Stimulated activated CD4-positive, alpha-beta T cell treated with anti-CD3 and anti-CD28 coated beads, TNF-alpha, amount 100 ng/mL, for 48 hours (primary cell): ENCODE data around the gene GLIS1.
A peak's percentile ranks its signal among the peaks of the same experiment; 100 is the strongest.

Experiments used
- DNase-seq, 3 donors: peaks; one replicate each; pipeline ENCODE4 v3.0.0-alpha.2; 2020; ENCODE audit warnings: low read depth in 3 of 3

The GLIS1 gene

DNA sequence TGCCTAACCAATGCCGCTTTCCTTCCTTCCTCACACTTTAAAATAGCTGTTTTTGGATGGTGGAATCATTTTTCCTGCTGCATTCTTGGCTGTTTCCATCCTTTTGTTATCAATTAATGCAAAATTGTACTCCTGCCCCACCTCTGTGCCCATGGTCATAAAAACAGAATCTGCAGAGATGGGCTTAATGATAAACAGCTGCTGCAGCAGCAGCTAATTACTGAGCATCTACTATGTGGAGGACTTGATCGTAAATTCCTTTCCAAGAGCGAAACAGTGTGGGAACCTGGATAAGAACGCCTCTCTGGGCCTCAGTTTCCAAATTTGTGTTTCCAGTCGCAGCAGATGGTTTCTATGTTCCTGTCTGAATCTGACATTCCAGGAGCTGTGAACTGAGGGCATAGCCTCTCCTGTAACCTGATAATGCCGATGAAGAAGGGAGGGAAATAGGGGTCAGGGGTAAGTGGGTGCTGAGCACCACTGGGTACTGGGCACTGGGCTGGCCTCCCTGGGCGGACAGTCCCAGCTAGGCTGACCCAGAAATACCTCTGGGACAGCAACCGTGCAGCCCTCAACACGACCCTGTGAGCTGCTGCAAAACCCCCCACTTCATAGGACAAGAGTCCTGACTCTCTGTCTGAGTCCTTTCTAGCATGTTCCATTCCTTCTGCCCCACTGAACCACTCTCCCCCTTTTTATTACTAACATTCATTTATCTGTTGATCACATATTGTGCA is 158.1 kb downstream of the GLIS1 start:
- no peak for DNase-seq

DNA sequence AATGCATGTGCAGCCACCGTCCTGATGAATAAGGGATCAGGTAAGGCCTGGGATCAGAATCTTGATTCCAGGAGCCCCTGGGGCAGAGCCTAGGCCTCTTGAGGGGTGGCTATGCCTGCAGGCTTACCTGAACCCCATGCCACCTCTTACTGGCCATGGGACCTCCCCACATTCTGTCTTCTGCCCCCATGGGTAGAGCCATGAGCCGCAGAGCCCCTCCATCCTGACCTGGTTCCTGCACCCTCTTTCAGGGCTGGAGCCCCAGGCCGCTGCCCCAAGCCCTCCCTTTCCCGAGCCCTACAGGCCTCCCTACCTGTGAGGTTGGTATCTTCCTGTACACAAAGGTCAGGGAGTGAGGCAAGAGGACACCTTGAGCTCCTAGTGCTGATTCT is 159.0 kb downstream of the GLIS1 start:
- no peak for DNase-seq

DNA sequence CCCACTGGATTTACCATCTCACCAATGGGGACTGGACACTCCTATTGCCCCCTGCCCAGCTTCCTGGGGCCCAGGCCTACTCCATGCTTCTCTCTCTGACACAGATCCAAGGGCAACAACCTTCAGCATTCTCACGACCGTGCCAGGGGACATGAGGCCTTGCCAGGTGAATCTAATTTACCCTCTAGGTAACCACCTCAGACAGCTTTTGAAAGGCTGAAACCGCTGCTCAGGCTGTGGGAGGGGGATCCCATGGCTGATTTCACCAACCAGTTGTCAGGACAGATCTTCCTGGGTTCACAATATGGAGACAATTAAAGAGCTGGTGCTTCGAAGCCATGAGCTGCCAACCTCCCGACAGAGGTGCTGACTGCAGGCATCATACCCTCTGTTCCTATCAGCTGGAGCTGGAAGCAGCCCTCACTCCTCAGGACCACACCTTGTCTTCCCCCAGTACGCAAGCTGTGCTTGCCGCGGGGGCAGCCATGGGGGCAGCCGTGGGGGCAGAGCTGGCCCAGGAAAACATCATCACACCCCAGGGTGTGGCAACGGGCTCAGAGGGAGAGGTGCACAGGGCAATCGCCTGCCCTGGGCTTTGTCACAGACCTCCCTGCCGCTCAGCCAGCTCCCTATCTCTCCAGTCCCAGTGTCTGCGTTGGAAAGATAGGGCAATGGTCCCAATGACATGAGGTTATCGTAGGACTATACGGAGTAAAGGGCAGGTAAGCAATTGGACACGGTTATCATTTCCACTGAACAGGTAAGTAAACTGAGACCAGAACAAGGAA is 159.5 kb downstream of the GLIS1 start:
- DNase-seq: no peak

DNA sequence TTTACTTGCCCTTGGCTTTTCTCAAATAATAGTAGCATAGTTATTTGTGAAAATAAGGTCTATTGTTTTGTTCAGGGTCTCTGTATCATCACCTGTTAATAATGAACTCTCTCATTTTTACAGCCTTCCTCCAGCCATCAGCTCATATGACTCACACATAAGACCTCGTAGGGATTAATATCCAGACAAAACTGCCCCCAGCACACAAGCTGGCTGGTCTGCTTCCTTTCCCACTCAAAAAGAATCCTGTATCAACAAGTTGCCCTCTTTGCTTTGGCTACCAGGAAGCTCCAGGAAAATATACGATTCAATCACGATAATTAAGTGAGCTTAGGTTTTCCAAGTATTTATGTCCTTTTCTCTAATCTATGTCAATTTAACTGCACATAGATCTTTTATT is 160.6 kb downstream of the GLIS1 start:
- no peak for DNase-seq

DNA sequence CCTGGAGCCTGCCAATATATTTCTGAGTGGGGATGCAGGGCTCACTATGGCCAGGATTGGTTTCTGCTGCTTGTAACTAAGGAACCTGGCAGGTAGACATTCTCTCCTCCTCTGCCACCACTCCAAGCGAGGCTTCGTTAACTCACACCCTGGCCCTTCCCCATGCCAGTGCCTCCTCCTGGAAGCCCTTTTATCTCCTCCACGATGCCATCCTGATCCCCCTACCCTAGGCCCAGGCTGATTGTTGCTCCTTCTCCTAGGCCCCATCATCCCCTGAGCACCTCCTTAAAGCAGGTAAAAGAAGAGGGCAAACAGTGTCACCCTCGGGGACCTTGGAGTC is 161.2 kb downstream of the GLIS1 start:
- no peak for DNase-seq

DNA sequence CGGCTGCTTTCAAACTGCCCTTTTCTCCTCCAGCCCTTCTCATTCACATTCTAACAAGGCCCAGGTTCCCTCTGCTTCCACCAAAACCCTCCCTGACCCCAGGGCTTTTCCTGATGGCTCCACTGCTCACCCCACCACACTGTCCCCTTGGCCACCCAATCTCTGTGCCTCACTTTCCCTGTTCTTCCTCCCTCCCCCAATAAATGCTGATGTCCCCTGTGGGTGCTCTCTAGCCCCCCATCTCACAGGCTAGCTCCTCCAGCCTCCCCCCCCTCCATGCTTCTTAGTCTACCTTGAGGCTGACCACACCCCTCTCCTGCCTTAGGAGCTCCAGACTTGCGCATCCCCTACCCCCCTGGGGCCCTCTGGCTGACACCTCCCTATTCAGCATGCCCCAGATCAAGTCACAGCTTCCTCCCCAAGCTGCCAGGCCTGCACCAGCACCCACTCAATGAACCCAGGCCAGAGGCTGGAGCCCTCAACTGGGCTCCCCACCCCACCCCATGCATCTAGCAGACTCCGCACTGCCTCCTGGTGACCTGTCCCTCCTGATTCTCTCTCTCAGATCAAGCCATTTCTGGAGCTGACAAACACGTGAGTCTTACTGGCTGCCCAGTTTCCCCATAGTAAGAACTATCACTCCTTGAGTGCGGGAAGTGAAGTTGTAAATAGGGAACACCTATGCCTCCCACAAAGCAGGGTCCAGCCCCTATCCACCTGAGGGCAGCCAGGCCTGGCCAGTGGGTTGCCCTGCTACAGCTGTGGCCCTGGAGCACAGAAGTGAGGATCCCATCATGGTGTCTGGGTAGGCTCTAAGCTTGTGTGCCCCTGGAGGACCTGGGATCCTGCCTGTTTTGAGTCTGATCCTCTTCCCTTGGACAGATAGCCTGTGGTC is 161.9 kb downstream of the GLIS1 start:
- DNase-seq: no peak

DNA sequence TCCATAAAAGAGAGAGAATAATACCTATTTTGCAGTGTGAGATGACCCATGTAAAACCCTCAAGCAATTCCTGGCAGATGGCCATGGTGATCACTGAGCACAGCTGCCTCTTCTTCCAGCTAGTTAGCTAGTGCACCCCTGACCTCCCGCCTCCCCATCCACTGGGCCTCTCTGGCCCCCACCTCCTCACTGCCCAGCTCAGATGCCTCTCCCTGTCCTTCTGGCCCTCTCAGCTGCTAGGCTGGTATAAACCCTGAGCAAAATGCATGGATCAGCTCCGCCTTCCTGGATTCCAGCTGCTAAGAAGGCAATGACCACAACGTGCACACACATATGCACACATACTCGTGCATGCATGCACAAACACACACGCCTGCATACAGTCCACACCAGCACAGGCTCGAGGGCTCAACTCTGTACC is 162.6 kb downstream of the GLIS1 start:
- no peak for DNase-seq

DNA sequence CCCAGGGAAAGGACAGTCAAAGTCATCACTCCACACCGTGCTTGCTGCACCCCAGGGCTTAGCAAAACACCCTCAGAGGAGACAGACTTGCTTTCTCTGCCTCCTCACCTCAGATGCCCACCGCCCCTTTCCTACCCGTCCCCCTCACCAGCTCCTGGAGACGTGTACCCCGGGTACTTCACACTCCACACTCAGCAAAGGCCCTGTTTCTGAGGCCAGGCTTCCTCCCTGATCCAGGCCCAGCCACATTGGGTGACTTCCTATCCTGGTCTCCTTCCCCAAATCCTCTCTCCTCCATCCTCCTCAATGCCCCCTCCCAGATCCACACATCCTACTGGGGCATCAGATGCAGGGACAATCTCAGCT is 163.0 kb downstream of the GLIS1 start:
- DNase-seq: no peak

DNA sequence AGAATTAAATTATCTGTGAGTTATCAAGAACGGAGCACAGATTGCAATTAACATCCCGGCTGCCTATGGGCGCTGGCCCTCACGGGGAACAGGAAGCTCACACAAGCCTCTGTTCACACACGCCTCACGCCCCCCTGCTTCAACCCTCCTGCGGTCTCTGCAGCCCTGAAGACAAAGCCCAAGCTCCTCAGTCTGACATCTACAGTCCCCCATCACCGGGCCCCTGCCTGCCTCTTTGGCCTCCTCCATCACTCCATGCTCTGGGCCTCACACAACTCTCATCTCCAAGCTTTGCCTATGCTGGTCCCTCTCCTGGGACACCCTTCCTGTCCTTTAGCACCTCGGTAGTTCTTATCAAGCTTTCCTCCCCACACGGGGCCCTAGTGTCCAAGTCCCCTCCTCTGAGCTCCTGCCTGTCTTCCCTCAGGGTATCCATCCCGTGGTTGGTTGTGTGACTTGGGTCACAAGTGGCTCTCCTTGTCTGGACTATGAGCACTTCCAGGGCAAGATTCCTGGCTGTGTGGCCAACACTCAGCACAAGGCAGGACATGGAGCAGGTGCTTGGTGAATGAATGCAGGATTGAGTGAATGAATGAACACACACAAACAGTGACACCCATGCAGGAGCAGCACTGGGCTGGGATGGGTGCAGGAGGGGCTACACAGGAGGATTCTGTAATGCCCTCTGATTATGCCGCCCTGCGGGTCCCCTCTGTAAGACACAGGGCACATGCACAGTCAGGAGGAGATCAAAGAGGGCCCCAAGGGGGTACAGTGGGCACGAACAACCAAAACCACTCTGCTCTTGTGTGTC is 163.6 kb downstream of the GLIS1 start:
- no peak for DNase-seq

DNA sequence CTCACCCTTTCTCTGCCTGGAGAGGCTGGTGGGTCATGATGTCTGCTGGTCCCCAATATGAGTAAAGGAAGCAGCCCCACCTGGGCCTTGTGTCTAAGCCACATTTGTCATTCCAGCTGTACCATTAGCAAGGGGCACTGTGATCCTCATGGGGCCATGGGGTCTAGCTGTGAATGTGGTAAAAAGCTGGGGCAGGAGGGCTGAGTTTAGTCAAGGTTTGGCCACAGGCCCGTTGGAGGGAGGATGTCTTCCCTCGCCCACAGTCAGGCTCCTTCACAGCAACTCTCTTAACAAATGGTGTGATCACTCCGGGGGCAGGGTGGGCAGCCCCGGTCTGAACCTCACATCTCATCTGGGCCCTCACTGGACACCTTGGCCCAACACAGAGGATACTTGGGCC is 164.3 kb downstream of the GLIS1 start:
- no peak for DNase-seq

DNA sequence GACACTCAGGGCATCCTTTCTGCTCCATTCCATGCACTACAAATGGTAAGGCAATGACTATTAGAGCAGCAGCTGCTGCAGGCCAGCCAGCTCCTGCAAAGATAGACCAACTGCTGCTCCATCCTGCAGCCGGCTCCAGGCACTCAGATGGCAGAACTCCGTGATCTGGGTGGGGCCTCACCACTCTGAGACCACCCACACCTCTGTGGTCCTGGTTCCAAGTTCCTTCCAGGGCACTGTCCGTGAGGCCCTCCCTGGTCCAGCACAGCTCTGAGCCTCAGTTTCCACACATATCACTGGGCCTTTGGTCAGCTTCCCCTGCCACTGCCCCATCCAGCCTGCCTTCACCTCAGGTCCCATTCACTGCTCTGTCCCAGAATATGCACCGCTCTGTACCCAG is 165.0 kb downstream of the GLIS1 start:
- no peak for DNase-seq

DNA sequence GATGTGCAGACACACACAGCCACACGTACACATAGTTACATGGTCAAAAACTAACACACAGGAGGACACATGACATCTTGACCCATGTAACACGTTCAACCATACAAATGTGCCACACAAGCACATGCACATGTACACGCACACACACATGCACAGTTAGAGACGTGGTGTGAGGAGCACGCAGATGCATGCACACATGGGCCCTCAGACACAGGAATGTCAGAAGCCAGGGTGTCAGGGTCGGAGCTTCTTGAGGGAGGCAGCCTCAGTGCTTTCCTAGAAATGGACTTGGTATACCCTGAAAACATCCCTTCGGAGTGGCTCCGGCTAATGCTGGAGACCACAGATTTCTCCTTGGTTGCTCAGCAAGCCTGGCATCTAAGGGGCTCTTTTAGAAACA is 165.4 kb downstream of the GLIS1 start:
- DNase-seq: no peak

DNA sequence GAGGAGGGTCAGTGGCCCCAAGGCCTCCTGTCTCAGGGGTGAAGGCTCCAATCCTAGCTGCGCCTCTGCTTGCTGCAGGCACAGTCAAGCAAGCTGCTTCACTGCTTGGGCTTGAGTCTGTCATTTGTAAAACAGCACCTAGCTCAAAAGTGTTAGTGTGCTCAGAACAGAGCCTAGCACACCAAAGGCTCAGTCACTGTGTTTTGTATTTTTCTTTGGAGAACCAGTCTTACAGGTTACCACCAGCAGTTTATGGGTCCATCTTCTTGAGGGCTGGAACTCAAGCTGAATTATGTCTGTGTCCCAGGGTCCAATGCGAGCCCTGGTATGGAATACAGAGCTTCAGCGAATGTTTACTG is 166.2 kb downstream of the GLIS1 start:
- DNase-seq: no peak

DNA sequence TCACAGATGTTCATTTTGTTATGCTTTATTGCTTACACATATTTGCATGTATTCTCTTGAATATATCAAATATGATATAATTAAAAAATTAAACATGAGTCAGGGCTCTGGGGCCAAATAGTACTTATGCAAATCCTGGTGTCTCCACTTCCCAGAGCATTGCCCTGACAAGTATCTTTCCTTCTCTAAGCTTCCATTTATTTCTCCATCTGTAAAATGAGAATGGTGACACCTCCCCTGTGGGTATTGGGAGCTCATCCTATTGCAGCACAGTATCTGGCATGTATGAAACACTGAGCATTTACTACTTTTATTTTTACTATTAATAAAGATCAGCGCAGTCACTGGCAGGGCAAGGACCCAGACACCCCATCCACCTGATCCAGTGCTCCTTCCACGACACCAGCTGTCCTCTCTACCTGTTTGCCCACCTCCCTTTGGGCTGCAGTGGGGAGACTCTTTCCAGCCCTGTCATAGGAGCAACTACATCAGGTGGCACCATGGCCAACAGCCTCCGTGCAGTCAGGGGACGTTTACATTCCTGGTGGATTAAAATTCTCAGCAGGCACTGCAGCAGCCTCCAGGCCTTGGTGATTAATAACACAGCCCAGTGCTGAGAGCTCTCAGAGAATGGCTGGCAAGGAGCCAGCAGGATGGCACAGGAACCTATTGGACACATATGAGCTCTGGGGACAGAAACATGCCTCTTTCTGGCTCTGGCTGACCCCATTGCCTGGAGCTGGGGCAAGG is 166.7 kb downstream of the GLIS1 start:
- DNase-seq: no peak

DNA sequence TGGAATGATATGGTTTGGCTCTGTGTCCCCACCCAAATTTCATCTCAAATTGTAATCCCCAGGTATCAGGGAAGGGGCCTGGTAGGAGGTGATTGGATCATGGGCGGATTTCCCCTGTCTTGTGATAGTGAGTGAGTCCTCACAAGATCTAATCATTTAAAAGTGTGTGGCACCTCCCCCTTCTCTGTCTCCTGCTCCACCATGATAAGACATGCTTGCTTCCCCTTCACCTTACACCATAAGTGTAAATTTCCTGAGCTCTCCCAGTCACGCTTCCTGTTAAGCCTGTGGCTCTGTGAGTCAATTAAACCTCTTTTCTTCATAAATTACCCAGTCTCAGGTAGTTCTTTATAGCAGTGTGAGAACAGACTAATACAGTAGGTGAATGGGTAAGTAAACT is 170.4 kb downstream of the GLIS1 start:
- no peak for DNase-seq

DNA sequence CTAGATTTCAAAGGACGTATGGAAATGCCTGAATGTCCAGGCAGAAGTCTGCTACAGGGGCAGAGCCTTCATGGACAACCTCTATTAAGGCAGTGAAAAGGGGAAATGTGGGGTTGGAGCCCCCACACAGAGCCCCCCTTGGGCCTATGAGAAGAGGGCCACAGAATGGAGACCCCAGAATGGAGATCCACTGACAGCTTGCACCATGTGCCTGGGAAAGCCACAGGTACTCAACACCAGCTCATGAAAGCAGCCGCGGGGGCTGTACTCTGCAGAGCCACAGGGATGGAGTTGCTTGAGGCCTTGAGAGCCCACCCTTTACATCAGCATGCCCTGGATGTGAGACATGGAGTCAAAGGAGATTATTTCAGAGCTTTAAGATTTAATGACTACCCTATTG is 171.1 kb downstream of the GLIS1 start:
- no peak for DNase-seq

DNA sequence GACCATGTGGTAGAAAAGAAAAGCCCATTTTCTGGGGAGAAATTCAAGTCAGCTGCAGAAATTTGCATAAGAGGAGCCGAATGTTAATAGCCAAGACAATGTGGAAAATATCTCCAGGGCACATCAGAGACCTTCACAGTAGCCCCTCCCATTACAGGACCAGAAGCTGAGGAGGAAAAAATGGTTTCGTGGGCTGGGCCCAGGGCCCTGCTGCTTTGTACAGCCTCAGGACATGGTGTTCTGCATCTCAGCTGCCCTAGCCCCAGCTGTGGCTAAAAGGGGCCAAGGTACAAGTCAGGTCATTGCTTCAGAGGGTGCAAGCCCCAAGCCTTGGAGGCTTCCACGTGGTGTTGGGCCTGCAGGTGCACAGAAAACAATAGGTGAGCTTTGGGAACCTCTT is 171.5 kb downstream of the GLIS1 start:
- DNase-seq: no peak

DNA sequence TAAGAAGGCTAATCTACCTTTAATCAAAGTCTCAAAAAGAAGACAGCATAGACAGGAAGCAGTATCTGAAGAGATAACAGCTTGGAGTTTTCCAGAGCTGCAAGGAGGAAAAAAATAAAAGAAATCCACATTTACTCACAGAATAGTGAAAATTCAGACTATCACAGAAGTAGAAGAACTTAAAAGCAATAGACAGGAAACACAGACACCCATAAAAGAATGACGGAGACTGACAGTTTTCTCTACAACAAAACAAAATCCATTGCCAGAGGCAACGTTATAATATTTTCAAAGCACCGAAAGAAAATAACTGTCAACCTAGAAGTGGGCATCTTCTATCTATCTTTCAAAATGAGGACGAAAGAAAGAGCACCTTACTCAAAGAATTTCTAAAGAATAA is 175.4 kb downstream of the GLIS1 start:
- DNase-seq: no peak

DNA sequence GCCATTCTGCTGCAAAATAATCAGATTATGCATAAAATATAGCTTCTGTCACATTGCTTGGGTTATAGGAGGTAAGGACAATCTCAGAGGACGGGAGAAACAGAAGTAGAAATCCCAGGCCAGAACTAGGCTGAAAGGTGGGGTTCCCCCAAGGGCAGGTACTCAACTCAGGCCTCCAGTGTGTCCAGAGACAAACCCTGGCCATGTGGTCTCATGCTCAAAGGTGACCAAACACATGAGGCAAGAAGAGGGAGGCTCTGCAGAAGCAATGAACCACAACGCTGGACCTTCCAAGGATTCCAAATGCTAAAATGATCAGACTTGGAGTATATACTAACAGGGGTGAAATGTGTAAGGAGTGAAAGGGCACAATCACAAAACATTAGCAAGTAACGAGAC is 176.0 kb downstream of the GLIS1 start:
- DNase-seq: no peak

DNA sequence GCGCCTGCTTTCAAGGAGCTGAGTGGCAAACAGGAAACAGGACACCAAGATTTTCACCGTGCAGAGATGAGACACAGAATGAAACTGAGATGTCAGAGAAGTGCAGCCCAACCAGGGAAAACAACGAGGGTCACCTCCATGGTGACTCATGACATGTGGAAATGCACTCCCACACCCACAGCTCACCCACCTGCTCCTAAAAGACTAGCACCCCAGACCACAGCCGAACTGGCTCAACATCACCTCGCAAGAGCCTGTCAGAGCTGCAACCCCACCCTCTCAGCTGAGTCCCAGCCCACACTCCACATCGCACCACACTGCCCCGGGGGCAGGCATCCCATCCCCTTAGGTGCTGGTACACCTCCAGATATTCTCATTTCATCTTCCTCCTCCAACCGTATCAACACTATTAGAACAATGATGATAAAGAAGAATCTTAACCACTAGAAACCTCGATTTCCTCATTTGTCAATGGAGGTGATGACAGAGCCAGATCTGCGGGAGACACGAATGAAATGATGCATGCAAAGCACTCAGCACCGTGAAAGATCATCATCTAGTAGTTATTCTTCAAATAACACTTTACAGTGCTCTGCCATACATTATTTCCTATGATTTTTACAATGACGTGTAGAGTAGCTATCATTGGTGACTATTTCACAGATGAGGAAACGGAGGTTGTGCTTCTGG is 176.5 kb downstream of the GLIS1 start:
- DNase-seq: peak in 2 of 3 donors; percentile 36 to 38
